OCI-LY7 (cell line): ENCODE data around the gene FBLN5.

Experiments used
- CTCF ChIP-seq: fragments of 200-600 bp; sonication (generic); conservative IDR thresholded peaks from 2 replicates; pipeline ENCODE4 v1.5.1; 2014; ENCODE audit warnings: mild to moderate bottlenecking, antibody characterized with exemption, low read length, moderate library complexity, mixed read lengths
- EZH2phosphoT487 ChIP-seq: fragments of 200-600 bp; sonication (generic); IDR thresholded peaks from 2 replicates; pipeline ENCODE4 v1.6.1; 2018; ENCODE audit warnings: low read depth, borderline replicate concordance, mild to moderate bottlenecking, mixed run types, antibody characterized with exemption, low read length, moderate library complexity, mixed read lengths

- TF ChIP-seq CTCF (no peak), EZH2phosphoT487 (no peak)
Measured at GRCh38 chr14:91899806-91900205, 47.7 kb downstream of the FBLN5 start.
